ENCODE results near the gene DOCK2.

- no peak for TF ChIP-seq POLR2AphosphoS5 (IDR thresholded peaks at IDR 0.05; ENCODE audit: low read depth, low read length)
- TF ChIP-seq FOXP2 (optimal IDR thresholded peaks at IDR 0.05; ENCODE audit: borderline replicate concordance, extremely low read depth, extremely low read length, insufficient read depth): no peak
- TF ChIP-seq REST (IDR thresholded peaks at IDR 0.05; ENCODE audit: insufficient read depth in 1 of 2, low read depth in 2 of 2, low read length in 2 of 2): no peak
These were observed 321.2 kb downstream of the DOCK2 start for GRCh38 chr5:169958278-169958677.
